Measurements from ENCODE around the gene TMEM185B. TPM values are rescaled to one million over a fixed set of nuclear protein-coding genes. Genes with fewer than 3 reads are reported as not detected.

The TMEM185B gene
- total RNA-seq, result 20.0 TPM

GRCh38 chr2:120223034-120223912 lies at the start of gene TMEM185B:
Gene TMEM185B (minus strand): TSS chr2:120223400. CDS start chr2:120222976, 424 bp downstream.

GRCh38 chr2:120252225-120253020 lies 29.2 kb upstream of the TMEM185B start, which contains the start of gene RALB:
Gene RALB (plus strand): TSS chr2:120252852. CDS start chr2:120278665, 25,813 bp downstream.

Small RNA genes within 50 kb of the gene (small RNA-seq; reads per million reads assigned to genes)
- gene MTND4LP14 (ENCODE audit: low replicate concordance) (not detected), gene RF00019 (ENCODE audit: low replicate concordance) (not detected)

Other genes starting within 250 kb of the TMEM185B start
- gene EPB41L5, start 210.3 kb downstream of the TMEM185B start, total RNA-seq, result 126 TPM
- 26.9 TPM for gene RALB, start 29.5 kb upstream of the TMEM185B start, total RNA-seq
- 7.2 TPM for gene INHBB, start 122.7 kb upstream of the TMEM185B start, total RNA-seq

Data from parietal lobe (tissue), 2 donors.